Measurements from ENCODE around the gene TBC1D14. TPM values are rescaled to one million over a fixed set of nuclear protein-coding genes. Genes with fewer than 3 reads are reported as not detected.
"Not testable (repeated sequence)": the region's sequence is repeated elsewhere in the genome, so short reads cannot be mapped to it uniquely, and the experiment has no call there.

TBC1D14 gene
- total RNA-seq, 1 experiment from 2014 or later: 36.3 TPM

- BruUV-seq (replicated peaks); H3K27me3 ChIP-seq (ENCODE audit: control insufficient read depth, insufficient read depth, low read length); H3K27ac ChIP-seq (ENCODE audit: low read length); DNase-seq (ENCODE audit: low read depth, low spot score); ATAC-seq; in situ Hi-C loops (cut with HindIII; ENCODE audit: low pct_unique_long_range_greater_than_20kb, low sequenced_read_pairs); H3K9me3 ChIP-seq (ENCODE audit: control insufficient read depth, insufficient read depth, low read depth, low read length); POLR2A ChIA-PET; H3K36me3 ChIP-seq (ENCODE audit: control insufficient read depth, insufficient read depth, low read length); H3K4me3 ChIP-seq (ENCODE audit: low read depth in 2 of 2, low read length in 2 of 2); H3K4me1 ChIP-seq (ENCODE audit: control insufficient read depth, insufficient read depth, low read length): not testable (repeated sequence)
- CTCF ChIA-PET: interaction anchor here (0.6 kb wide), 1 partner anchor 478 kb away, joined by 3 read pairs; no protein-coding TSS in a partner anchor
- intact Hi-C loops (cut with micrococcal nuclease; ENCODE audit: unreplicated experiment): loop anchor here (5.0 kb wide), 1 partner anchor 173 kb away; the partner anchor contains the start of gene TBC1D14
Observed at GRCh38 chr4:7079909-7080308, 170.3 kb downstream of the TBC1D14 start.

Other genes with a start within 250 kb of the TBC1D14 start
- gene S100P, start 215.9 kb upstream of the TBC1D14 start, total RNA-seq (2021; ENCODE audit: unreplicated experiment): 2.3 TPM
- 29.5 TPM for gene MRFAP1L1, start 200.0 kb upstream of the TBC1D14 start, total RNA-seq (2021; ENCODE audit: unreplicated experiment)
- gene BLOC1S4, start 193.7 kb upstream of the TBC1D14 start, total RNA-seq (2021; ENCODE audit: unreplicated experiment): 10.7 TPM
- 20.2 TPM for gene KIAA0232, start 127.1 kb upstream of the TBC1D14 start, total RNA-seq (2021; ENCODE audit: unreplicated experiment)
- gene TADA2B, start 133.5 kb downstream of the TBC1D14 start, total RNA-seq (2021; ENCODE audit: unreplicated experiment): 17.6 TPM
- gene GRPEL1, start 158.2 kb downstream of the TBC1D14 start, total RNA-seq (2021; ENCODE audit: unreplicated experiment): 46.6 TPM